ENCODE results near the gene COQ10A.

GRCh38 chr12:56266693-56267442, at the start of gene COQ10A:
- peak; percentile 87 for TF ChIP-seq HCFC1 (IDR thresholded peaks at IDR 0.05; ENCODE audit: low read depth, low read length)
- TF ChIP-seq CTCF (IDR thresholded peaks at IDR 0.05 in 2 of 3, conservative IDR thresholded peaks at IDR 0.05 in 1 of 3; ENCODE audit: insufficient read depth in 2 of 3, low read depth in 1 of 3, low read length in 3 of 3): peak; percentile 64 to 79 (median 64)
- no peak for TF ChIP-seq RFX7 (CRISPR knock-in tag; IDR thresholded peaks at IDR 0.05)
- no peak for TF ChIP-seq XRCC3 (IDR thresholded peaks at IDR 0.05)
- no peak for TF ChIP-seq CHD2 (IDR thresholded peaks at IDR 0.05; ENCODE audit: low read depth, low read length)
- no peak for TF ChIP-seq ETS1 (conservative IDR thresholded peaks at IDR 0.05; ENCODE audit: control insufficient read depth, low read depth, low read length)

All from K562 (cell line).